HEK293T (cell line): ENCODE data around the gene TMA7B.
"Not testable (repeated sequence)": the region's sequence is repeated elsewhere in the genome, so short reads cannot be mapped to it uniquely, and the experiment has no call there.

ENCODE experiments used
- CTCF ChIA-PET: fragments of 350-600 bp; formaldehyde crosslinking; extraction: SDS; loops from one replicate; lab custom pipeline; 2021; ENCODE audit warnings: antibody characterized with exemption, inconsistent platforms; lab: Yijun Ruan, JAX
- POLR2A ChIA-PET: fragments of 350-600 bp; formaldehyde crosslinking; extraction: SDS; loops from one replicate; lab custom pipeline; 2020; ENCODE audit warnings: antibody characterized with exemption, inconsistent platforms; lab: Yijun Ruan, JAX
- DNase-seq: peaks from one replicate; pipeline ENCODE4 v3.0.0; 2012; ENCODE audit warnings: mixed read lengths; ENCODE audit errors: extremely low spot score
- ARNT ChIP-seq: fragments of 450-650 bp; IDR thresholded peaks from 2 replicates; pipeline ENCODE4 v1.6.1; 2017; ENCODE audit warnings: mild to moderate bottlenecking
- BHLHE40 ChIP-seq: fragments of 450-650 bp; IDR thresholded peaks from 2 replicates; pipeline ENCODE4 v1.6.1; 2016; ENCODE audit warnings: mild to moderate bottlenecking, moderate library complexity, borderline replicate concordance
- CTBP1 ChIP-seq: fragments of 450-650 bp; IDR thresholded peaks from 2 replicates; pipeline ENCODE4 v1.6.1; 2016; ENCODE audit warnings: borderline replicate concordance
- ELF4 ChIP-seq: fragments of 450-650 bp; IDR thresholded peaks from 2 replicates; pipeline ENCODE4 v1.6.1; 2017; ENCODE audit warnings: antibody characterized with exemption
- FOXA1 ChIP-seq: fragments of 450-650 bp; IDR thresholded peaks from 2 replicates; pipeline ENCODE4 v1.6.1; 2016; ENCODE audit warnings: mild to moderate bottlenecking
- FOXK2 ChIP-seq: fragments of 450-650 bp; IDR thresholded peaks from 2 replicates; pipeline ENCODE4 v1.6.1; 2016; ENCODE audit warnings: mild to moderate bottlenecking
- FOXM1 ChIP-seq: fragments of 450-650 bp; IDR thresholded peaks from 2 replicates; pipeline ENCODE4 v1.6.1; 2017; ENCODE audit warnings: mild to moderate bottlenecking, borderline replicate concordance
- HDGF ChIP-seq: fragments of 450-650 bp; IDR thresholded peaks from 2 replicates; pipeline ENCODE4 v1.6.1; 2017; ENCODE audit warnings: antibody characterized with exemption, borderline replicate concordance
- L3MBTL2 ChIP-seq: fragments of 450-650 bp; conservative IDR thresholded peaks from 2 replicates; pipeline ENCODE4 v1.6.1; 2016; ENCODE audit warnings: mild to moderate bottlenecking
- LEF1 ChIP-seq: fragments of 450-650 bp; IDR thresholded peaks from 2 replicates; pipeline ENCODE4 v1.6.1; 2017; ENCODE audit warnings: mild to moderate bottlenecking, borderline replicate concordance
- NFRKB ChIP-seq: fragments of 450-650 bp; IDR thresholded peaks from 2 replicates; pipeline ENCODE4 v1.6.1; 2016; ENCODE audit warnings: mild to moderate bottlenecking, moderate library complexity
- SP1 ChIP-seq: fragments of 450-650 bp; IDR thresholded peaks from 2 replicates; pipeline ENCODE4 v1.6.1; 2017
- SUZ12 ChIP-seq: fragments of 450-650 bp; IDR thresholded peaks from 2 replicates; pipeline ENCODE4 v1.6.1; 2016; ENCODE audit warnings: mild to moderate bottlenecking
- TARDBP ChIP-seq: fragments of 450-650 bp; IDR thresholded peaks from 2 replicates; pipeline ENCODE4 v1.6.1; 2016
- ZNF384 ChIP-seq: fragments of 450-650 bp; IDR thresholded peaks from 2 replicates; pipeline ENCODE4 v1.6.1; 2016
- TF ChIP-seq, protein P1 (sequence below): fragments of 450-650 bp; IDR thresholded peaks from 2 replicates; pipeline ENCODE4 v1.6.1; 2016

Gene TMA7B

DNA sequence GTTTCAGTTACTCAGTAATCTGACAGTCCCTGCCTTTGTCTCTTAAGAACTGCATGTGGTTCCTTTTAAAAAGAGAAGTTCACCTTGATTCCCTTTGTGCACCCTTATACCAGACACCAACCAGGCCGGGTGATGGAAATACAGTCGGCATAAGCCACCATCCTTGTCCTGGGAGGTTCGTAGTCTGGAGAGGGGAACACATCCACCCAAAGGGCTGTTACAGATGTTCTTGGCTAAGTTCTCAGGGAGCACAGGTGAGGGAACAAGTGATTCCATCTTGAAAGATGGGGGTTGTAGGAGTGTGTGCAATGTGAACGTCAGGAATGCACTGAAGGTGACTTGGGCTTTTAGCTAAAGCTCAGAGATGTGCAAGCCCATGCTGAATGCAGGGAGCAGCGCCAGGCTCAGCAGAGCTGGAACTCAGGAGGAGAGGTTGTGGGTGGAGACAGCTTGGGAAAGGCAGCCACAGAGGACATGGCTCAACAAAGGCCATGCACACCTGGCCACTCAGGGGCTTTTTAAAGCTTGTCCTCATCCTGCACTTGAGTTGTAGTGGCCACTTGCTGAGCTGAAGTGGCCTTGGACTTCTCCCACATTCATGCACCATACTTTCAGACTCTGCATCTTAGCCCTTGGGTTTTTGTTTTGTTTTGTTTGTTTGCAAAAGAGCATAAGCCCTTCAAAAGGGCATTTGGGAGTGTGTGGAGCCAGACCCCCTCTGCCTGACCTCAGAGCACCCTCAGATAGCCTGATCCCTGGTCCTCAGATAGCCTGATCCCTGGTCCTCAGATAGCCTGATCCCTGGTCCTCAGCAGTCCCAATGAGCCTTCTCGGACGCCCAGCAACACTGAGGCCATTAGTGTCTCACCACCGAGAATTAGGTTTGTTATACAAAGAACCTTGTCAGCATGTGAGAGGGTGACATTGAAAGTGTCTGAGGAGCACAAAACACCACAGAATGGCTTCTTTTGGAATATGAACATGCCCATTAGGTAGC, 12.7 kb upstream of the TMA7B start:
- TF ChIP-seq LEF1 (no peak), ZNF384 (no peak), BHLHE40 (no peak), TARDBP (no peak), SUZ12 (no peak), FOXM1 (no peak), FOXK2 (no peak), SP1 (no peak), FOXA1 (no peak)
- TF ChIP-seq, protein P1, sequence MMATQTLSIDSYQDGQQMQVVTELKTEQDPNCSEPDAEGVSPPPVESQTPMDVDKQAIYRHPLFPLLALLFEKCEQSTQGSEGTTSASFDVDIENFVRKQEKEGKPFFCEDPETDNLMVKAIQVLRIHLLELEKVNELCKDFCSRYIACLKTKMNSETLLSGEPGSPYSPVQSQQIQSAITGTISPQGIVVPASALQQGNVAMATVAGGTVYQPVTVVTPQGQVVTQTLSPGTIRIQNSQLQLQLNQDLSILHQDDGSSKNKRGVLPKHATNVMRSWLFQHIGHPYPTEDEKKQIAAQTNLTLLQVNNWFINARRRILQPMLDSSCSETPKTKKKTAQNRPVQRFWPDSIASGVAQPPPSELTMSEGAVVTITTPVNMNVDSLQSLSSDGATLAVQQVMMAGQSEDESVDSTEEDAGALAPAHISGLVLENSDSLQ, result no peak
- ChIA-PET POLR2A (no interaction called here), CTCF (no interaction called here)
- DNase-seq, result no peak

DNA sequence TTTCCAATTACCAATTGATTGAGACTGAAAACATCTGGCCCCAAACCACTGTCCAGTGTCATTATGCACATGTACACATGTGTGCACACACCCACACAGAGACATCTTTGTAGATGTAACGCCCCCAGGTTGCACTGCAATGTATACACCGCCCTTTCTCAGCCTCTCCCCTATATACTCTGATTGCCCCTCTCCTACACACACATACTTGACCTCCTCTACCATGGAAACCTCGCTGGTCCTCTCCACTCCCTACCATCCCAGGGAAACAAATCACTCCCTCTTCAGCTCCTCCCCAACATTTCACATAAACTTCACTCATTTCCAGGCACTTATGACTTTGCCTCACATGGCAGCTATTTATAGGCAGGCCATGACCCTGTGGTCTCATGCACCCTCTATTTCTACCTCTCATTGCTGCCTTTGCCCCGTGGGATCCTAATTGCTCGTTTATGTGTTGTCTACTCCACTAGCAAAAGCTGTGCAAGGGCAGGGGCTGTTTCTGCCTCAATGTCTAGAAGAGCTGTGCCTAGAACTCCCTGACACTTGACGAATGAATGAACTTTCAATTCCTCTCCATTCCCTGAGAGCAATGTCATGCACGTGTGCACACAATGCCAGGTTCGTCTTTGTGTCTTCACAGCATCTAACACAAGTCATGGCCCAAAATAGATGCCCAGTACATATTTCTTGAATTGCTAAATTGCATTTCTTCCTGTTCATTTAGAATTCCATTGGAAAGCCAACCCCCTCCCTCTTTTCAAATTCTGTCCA, 10.0 kb upstream of the TMA7B start:
- ChIA-PET POLR2A (no interaction called here), CTCF (no interaction called here)
- no peak for TF ChIP-seq ZNF384
- TF ChIP-seq LEF1, result no peak
- no peak for TF ChIP-seq ARNT
- TF ChIP-seq, protein P1, result no peak
- no peak for TF ChIP-seq FOXM1
- TF ChIP-seq SP1, result no peak
- no peak for TF ChIP-seq BHLHE40
- DNase-seq, result no peak

DNA sequence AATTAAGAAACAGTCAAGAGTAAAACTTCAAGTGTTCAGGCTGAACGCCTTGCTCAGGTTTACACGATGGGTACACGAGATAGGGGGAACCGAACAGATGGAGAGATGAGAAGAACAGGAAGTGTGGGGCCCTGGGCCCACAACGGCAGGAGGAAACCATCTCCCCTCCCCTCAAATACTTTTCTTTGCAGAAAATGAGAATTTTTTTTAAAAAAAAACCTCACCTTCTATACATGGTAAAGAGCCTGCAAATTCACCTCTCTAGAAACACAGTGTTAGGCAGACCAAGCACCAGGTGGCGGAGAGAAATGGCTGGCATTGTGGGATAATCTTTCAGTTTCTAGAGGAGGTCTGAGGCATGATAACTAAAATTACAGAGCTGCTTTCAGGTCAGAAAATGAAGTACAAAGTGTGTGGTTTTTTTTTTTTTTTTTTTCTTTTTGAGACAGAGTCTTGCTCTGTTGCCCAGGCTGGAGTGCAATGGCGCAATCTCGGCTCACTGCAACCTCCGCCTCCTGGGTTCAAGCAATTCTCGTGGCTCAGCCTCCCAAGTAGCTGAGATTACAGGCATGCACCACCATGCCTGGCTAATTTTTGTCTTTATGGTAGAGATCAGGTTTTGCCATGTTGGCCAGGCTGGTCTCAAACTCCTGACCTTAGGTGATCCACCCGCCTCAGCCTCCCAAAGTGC, 8.4 kb upstream of the TMA7B start:
- CTCF ChIA-PET, POLR2A ChIA-PET, DNase-seq: not testable (repeated sequence)

DNA sequence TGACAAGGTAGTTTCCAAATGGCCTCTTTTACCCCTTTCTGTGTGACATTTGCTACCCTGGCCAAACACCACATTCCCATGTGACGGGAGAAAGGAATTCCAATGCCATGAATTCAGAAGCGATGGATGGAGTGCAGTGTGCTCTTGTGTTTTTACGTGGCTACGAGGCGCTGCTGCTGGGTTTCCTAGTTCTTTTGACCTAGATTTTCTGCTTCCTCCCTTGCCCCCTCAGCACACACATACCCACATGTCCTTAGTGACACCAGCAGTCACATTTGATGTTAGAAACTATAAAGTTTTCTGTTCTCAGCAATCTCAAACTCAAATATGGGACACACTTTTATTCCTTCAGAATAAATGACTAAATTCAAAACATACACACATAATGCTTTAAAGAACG, 7.8 kb upstream of the TMA7B start:
- CTCF ChIA-PET, result interaction anchor here (1.5 kb wide), 1 partner anchor 13 kb away, joined by 3 read pairs; no protein-coding TSS in a partner anchor
- POLR2A ChIA-PET, result no interaction called here
- TF ChIP-seq ZNF384 (no peak), CTBP1 (no peak), FOXM1 (no peak), ELF4 (no peak), FOXK2 (no peak)
- TF ChIP-seq, protein P1, result no peak
- no peak for DNase-seq

DNA sequence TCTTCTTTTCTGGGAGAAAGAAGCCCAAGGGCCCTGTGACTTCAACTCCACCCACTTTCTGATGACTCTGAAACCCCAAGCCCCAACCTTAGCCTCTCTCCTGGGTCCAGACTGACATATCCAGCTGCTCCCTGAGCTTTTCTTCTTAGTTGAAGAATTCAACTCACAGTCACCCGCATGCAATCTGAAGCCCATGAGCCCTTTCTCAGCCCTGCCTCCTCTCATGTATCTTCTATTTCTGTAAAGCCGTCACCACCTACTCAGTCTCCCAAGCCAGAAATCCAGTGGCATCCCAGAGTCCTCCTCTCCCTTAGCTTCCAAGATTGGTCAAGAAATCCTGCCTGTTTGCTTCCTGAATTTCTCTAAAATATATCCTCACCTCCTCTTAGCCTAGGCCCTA, 7.1 kb upstream of the TMA7B start:
- CTCF ChIA-PET, result interaction anchor here (1.5 kb wide), 1 partner anchor 12 kb away, joined by 3 read pairs; no protein-coding TSS in a partner anchor
- DNase-seq, result no peak
- no peak for TF ChIP-seq FOXA1
- TF ChIP-seq TARDBP, result no peak
- no peak for TF ChIP-seq ZNF384
- no peak for TF ChIP-seq L3MBTL2
- TF ChIP-seq FOXM1, result no peak
- no peak for TF ChIP-seq LEF1
- TF ChIP-seq SUZ12, result no peak
- TF ChIP-seq ARNT, result no peak
- no peak for TF ChIP-seq SP1
- no peak for TF ChIP-seq ELF4
- TF ChIP-seq BHLHE40, result no peak
- TF ChIP-seq, protein P1, result no peak
- no peak for TF ChIP-seq CTBP1
- no peak for TF ChIP-seq HDGF
- no peak for TF ChIP-seq NFRKB
- no peak for TF ChIP-seq FOXK2
- POLR2A ChIA-PET, result no interaction called here
